K562 (cell line): ENCODE measurements around the gene EML1. TPM values are rescaled to one million over a fixed set of nuclear protein-coding genes. Genes with fewer than 3 reads are reported as not detected.

ENCODE experiments used
- ATAC-seq: fragments of 200-7000 bp; cut with Tn5 transposase; 3 replicates; pipeline ENCODE4 v1.9.1; 2020; ENCODE audit warnings: moderate library complexity
- BruUV-seq: library from RNA; stranded (reverse); fragments of 400-500 nt; replicated peaks from 2 replicates; lab custom pipeline; 2021; lab: Mats Ljungman, UMichigan
- CTCF ChIA-PET: fragments of 300-600 bp; formaldehyde crosslinking; extraction: SDS; loops from one replicate; lab custom pipeline; 2021; ENCODE audit warnings: low intra/inter-chr PET ratio; lab: Yijun Ruan, JAX
- POLR2A ChIA-PET: fragments of 300-600, 350-650 bp; sonication (Branson Sonifier 250); formaldehyde crosslinking; extraction: SDS; loops from one replicate; lab custom pipeline; 2021; ENCODE audit warnings: antibody characterized with exemption, inconsistent platforms; lab: Yijun Ruan, JAX
- DNase-seq, 4 experiments: peaks; one replicate each; pipeline versions ENCODE4 v3.0.0 to v3.0.0-alpha.2; 2011 to 2018; ENCODE audit warnings: low spot score in 3 of 4, mixed read lengths in 3 of 4; ENCODE audit errors: extremely low read depth in 1 of 4
- FAIRE-seq: peaks from 2 replicates; lab custom pipeline; 2011; peaks lifted over from hg19 to GRCh38; lab: Jason Lieb, UNC
- H2AFZ ChIP-seq: 2 replicates; pipeline ENCODE4 v1.6.0; 2011; ENCODE audit warnings: low read depth, low read length, control low read depth, inconsistent platforms
- H3K27ac ChIP-seq: fragments of 200-600 bp; 3 replicates; pipeline ENCODE4 v1.8.0; 2011; ENCODE audit warnings: low read depth, mild to moderate bottlenecking, control low read depth, inconsistent platforms, low read length, moderate library complexity, mixed read lengths; ENCODE audit errors: extremely low read depth
- H3K27me3 ChIP-seq, 2 experiments: fragments of 300-600 bp in 1 of 2; 2 replicates in 1 of 2; 3 replicates in 1 of 2; pipeline versions ENCODE4 v1.6.0 to v1.8.0; 2011; ENCODE audit warnings: inconsistent platforms in 2 of 2, low read length in 2 of 2, mild to moderate bottlenecking in 1 of 2, mixed read lengths in 1 of 2, moderate library complexity in 1 of 2; ENCODE audit not compliant: control insufficient read depth in 2 of 2, insufficient read depth in 2 of 2
- H3K36me3 ChIP-seq: fragments of 300-600 bp; 3 replicates; pipeline ENCODE4 v1.8.0; 2011; ENCODE audit warnings: mild to moderate bottlenecking, low read length, inconsistent platforms; ENCODE audit not compliant: control insufficient read depth, insufficient read depth
- H3K4me1 ChIP-seq, 2 experiments: fragments of 200-600 bp in 1 of 2; replicated peaks in 1 of 2; 2 replicates in 1 of 2; 3 replicates in 1 of 2; pipeline versions ENCODE4 v1.5.1 to v1.8.0; 2011; ENCODE audit warnings: inconsistent platforms in 2 of 2, low read length in 2 of 2, mild to moderate bottlenecking in 1 of 2, mixed read lengths in 1 of 2, moderate library complexity in 1 of 2; ENCODE audit not compliant: control insufficient read depth in 2 of 2, insufficient read depth in 2 of 2
- H3K4me2 ChIP-seq: 2 replicates; pipeline ENCODE4 v1.6.1; 2011; ENCODE audit warnings: low read length, control low read depth, inconsistent platforms, mixed read lengths; ENCODE audit not compliant: insufficient read depth
- H3K4me3 ChIP-seq: fragments of 200-600 bp; sonication (generic), shearing (Covaris generic); 2 replicates; pipeline ENCODE4 v1.5.1; 2016; ENCODE audit warnings: control low read depth, inconsistent platforms
- H3K79me2 ChIP-seq: fragments of 200-600 bp; 3 replicates; pipeline ENCODE4 v1.8.0; 2011; ENCODE audit warnings: low read length, inconsistent platforms; ENCODE audit not compliant: control insufficient read depth, insufficient read depth
- H3K9ac ChIP-seq, 2 experiments: 2 replicates each; pipeline versions ENCODE4 v1.6.0 to v1.6.1; 2011; ENCODE audit warnings: low read depth in 2 of 2, low read length in 2 of 2, control low read depth in 1 of 2, inconsistent platforms in 1 of 2, mild to moderate bottlenecking in 1 of 2, mixed read lengths in 1 of 2; ENCODE audit not compliant: insufficient read depth in 1 of 2
- H3K9me1 ChIP-seq: one replicate; pipeline ENCODE4 v1.6.0; 2011; ENCODE audit warnings: inconsistent platforms, mild to moderate bottlenecking, low read length, moderate library complexity; ENCODE audit not compliant: control insufficient read depth, insufficient read depth
- H3K9me3 ChIP-seq: replicated peaks from 2 replicates; pipeline ENCODE4 v1.5.1; 2011; ENCODE audit warnings: low read depth, low read length, inconsistent platforms; ENCODE audit not compliant: control insufficient read depth, insufficient read depth
- H4K20me1 ChIP-seq: replicated peaks from 2 replicates; pipeline ENCODE4 v1.6.1; 2011; ENCODE audit warnings: low read length, inconsistent platforms, mixed read lengths; ENCODE audit not compliant: control insufficient read depth, insufficient read depth
- CBFB ChIP-seq: sonication (generic); formaldehyde crosslinking; IDR thresholded peaks from 2 replicates; pipeline ENCODE4 v1.4.0; 2020; ENCODE audit warnings: mild to moderate bottlenecking, missing genetic modification reagents
- MIER1 ChIP-seq: fragments of 450-650 bp; IDR thresholded peaks from 2 replicates; pipeline ENCODE4 v1.6.1; 2016; ENCODE audit warnings: antibody characterized with exemption, mild to moderate bottlenecking, low read depth
- RHOXF2B ChIP-seq: fragments of 250-450 bp; sonication (Bioruptor Pico); conservative IDR thresholded peaks from 2 replicates; pipeline ENCODE4 v1.5.1; 2021
- SAFB ChIP-seq: fragments of 200-400 bp; formaldehyde crosslinking; IDR thresholded peaks from 2 replicates; pipeline ENCODE4 v1.6.1; 2017; ENCODE audit warnings: low read depth, low read length, borderline replicate concordance
- SRSF7 ChIP-seq: fragments of 200-400 bp; formaldehyde crosslinking; optimal IDR thresholded peaks from 2 replicates; pipeline ENCODE3; 2017; ENCODE audit warnings: mild to moderate bottlenecking, low read depth, low read length
- ZNF143 ChIP-seq: sonication (generic); formaldehyde crosslinking; IDR thresholded peaks from 2 replicates; pipeline ENCODE4 v1.9.0; 2022; ENCODE audit warnings: mild to moderate bottlenecking, missing genetic modification reagents
- WGBS: fragments of 100-300 bp; shearing (Covaris generic); methylation state at CpG from one replicate; pipeline ENCODE4 v1.1.6; 2016; ENCODE audit warnings: low coverage, mixed read lengths; ENCODE audit not compliant: insufficient coverage; ENCODE audit errors: missing lambda C conversion rate; 5-methylcytosine and 5-hydroxymethylcytosine counted together
- in situ Hi-C: fragments of 300-500 bp; cut with MboI; formaldehyde crosslinking; loops from 4 replicates; pipeline ENCODE4 v1.15.0; 2018; ENCODE audit warnings: inconsistent platforms, mixed read lengths
- intact Hi-C: fragments of 100-400 bp; cut with micrococcal nuclease; formaldehyde crosslinking; loops from 2 replicates; pipeline ENCODE4 v1.14.2; 2022
- polyA plus RNA-seq, 8 experiments: library from polyadenylated mRNA; depleted of rRNA in 4 of 8; stranded (reverse) in 5 of 8; unstranded in 3 of 8; fragments of >200 nt; fragmentation: Nextera tagmentation in 2 of 8; fragmentation: Illumina TruSeq in 1 of 8; extraction: Ambion mirVana in 2 of 8; extraction: Trizol in 1 of 8; gene quantifications; 2 replicates each; pipeline versions ENCODE4 v1.2.1 to v1.2.3, GENCODE V29; 2011 to 2014; ENCODE audit warnings: inconsistent platforms in 1 of 8, missing spikeins in 1 of 8
- total RNA-seq, 7 experiments: library from RNA; depleted of rRNA in 6 of 7; stranded (reverse); fragments of >200 nt in 6 of 7; fragmentation: Illumina TruSeq in 2 of 7; extraction: Trizol in 2 of 7; gene quantifications; 2 replicates each; pipeline versions ENCODE4 v1.2.1 to v1.2.3, GENCODE V29; 2011 to 2021; ENCODE audit warnings: low replicate concordance in 1 of 7

The EML1 gene
- total and polyA plus RNA-seq, 9 of the 15 experiments (the other 6 are each of a cell fraction or from before 2014, with no cell fraction given): 0.01 to 0.35 (median 0.07) TPM; not detected in 2

- H3K4me3 ChIP-seq: no peak overlapping the region
- no peaks in the 10 kb centered on the region for H3K79me2 ChIP-seq
- WGBS: 16% methylated on average over 11 of the region's 12 CpGs
- ChIA-PET POLR2A (interaction anchor here (0.6 kb wide), 2 partner anchors 84 to 86 kb away, joined by 3 read pairs; no protein-coding TSS in a partner anchor), CTCF (no interaction called here)
- no peak for FAIRE-seq
- no peak overlapping the region for H3K4me2 ChIP-seq
- H4K20me1 ChIP-seq: no peaks in the 10 kb centered on the region; the same call in 1 of the 2 replicates
- in situ Hi-C loops (no loop called here), intact Hi-C loops (no loop called here)
- H2AFZ ChIP-seq: no peak overlapping the region
- ATAC-seq: no peak
- peaks cover 3 to 71% of the 10 kb centered on the region in 2 experiments; a peak in 4 of 5 replicates for H3K27me3 ChIP-seq
- no peak for DNase-seq
- no peaks in the 10 kb centered on the region; a peak in 1 of 5 replicates for H3K4me1 ChIP-seq
- no peaks in the 10 kb centered on the region for H3K36me3 ChIP-seq
- H3K27ac ChIP-seq: no peak overlapping the region
- no TSS peak for BruUV-seq
- no peaks in the 10 kb centered on the region for H3K9me3 ChIP-seq
- no peak overlapping the region for H3K9ac ChIP-seq
- no peaks in the 10 kb centered on the region for H3K9me1 ChIP-seq
- TF ChIP-seq SAFB (no peak), CBFB (CRISPR knock-in tag) (no peak), ZNF143 (CRISPR knock-in tag) (no peak), SRSF7 (no peak), RHOXF2B (CRISPR knock-in tag) (no peak), MIER1 (no peak)
Observed at GRCh38 chr14:99757331-99758070, 35.7 kb upstream of the EML1 start.
